ENCODE measurements around the gene MAP1LC3B.

The MAP1LC3B gene

DNA sequence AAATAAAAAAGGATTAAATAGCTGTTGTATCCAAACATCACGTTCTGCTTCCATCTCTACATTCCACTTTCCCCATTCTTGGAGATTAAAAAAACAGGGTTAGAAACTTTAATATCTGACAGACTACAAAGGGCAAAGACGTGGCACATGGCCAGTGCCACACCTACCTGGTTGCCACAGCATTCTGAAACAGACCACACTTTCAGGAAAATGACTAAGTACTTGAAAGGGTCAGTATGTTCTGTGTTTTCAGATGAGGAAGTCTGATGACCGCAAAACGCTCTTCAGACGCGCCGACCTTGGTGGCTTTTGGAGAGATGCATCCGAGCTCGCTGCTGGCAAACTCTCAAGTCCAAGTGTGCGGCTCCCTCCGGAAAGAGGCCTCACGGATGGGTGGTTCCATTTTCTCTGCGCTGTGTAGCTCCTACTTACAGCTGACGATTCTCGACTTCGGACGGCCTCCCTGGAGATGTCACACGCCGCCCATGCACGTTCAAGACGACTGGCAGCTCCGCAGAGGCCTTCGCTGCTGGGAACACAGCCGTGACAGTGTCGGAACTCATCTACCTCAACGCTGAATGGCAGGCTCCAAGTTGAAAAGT is 15.5 kb downstream of the MAP1LC3B start:
- in situ Hi-C loops (cut with HindIII; ENCODE audit: low sequenced_read_pairs) = no loop called here

DNA sequence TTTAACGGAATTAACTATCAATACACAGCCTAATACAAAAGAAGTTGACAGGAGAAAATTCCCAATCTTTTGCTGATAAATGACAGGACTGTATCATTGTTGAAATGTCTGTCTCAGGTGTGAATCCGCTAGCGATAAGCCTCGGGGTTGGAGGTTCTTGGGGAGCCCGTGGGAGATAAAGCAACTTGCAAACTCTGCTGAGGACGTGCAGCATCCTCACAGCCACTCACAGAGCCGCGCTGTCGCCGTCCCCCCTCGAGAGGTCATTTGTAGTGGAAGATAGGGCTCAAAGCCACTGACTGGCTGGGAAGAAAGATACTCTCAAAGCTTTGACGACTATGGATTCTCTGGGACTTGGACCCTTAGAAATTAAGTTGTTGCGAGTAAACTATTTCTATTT is 17.0 kb downstream of the MAP1LC3B start:
- in situ Hi-C loops (cut with HindIII; ENCODE audit: low sequenced_read_pairs) = no loop called here

DNA sequence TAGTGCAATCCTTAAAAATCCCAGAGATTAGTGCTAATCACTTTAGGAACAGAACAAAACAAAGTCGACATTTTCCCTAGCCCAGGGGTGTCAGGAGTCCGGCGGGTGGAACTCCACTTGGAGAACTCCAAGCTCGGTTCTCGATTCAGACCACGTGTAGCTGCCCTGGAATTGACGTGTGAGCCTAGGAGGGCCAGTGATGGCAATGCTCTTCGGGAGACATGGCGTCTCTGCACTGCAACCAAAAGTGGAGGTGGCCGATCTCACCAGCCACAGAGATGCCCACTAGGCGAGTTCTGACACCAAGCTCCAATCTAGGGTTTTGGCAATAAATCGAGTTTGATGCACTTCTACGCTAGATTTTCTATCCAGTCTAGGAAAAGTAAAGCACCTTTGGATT is 17.6 kb downstream of the MAP1LC3B start:
- in situ Hi-C loops (cut with HindIII; ENCODE audit: low sequenced_read_pairs) = no loop called here

DNA sequence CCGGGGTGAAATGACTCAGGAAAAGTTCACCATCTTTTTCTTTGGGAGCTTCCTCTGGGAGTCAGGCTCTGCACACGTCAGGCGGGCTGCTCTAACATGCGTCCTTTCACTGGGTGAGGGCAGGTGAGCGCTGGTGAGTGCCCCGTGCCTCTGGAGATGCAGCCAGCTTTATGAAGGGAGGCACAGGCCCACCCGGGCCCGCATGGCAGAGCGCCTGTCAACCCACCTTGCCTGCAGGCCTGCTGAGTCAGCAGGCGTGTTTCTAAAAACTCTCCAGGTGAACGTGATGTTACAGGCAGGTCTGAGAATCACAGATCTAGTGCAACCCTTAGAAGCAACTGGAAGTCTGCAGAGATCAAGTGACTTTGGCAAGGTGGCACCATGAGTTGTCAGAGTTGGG is 18.4 kb downstream of the MAP1LC3B start:
- in situ Hi-C loops (cut with HindIII; ENCODE audit: low sequenced_read_pairs) = no loop called here

DNA sequence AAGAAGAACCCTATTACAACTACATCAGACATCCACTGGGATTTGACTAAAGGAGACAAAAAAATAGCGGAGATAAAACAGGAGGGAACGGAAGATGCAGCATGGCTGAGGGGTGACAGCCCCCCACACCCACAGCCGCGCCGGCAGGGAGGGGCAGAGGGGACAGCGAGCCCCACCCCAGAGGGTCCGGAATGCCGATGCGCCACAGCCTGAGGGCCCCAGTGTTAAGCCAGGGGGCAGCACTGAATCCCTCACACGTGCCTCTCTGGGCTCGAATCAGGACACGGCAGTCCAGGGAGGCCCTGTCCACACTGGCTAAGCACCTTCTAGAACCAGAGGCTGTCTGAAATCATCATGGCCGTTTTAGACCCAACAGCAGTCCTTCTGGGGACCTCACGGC is 18.8 kb downstream of the MAP1LC3B start:
- in situ Hi-C loops (cut with HindIII; ENCODE audit: low sequenced_read_pairs) = no loop called here

DNA sequence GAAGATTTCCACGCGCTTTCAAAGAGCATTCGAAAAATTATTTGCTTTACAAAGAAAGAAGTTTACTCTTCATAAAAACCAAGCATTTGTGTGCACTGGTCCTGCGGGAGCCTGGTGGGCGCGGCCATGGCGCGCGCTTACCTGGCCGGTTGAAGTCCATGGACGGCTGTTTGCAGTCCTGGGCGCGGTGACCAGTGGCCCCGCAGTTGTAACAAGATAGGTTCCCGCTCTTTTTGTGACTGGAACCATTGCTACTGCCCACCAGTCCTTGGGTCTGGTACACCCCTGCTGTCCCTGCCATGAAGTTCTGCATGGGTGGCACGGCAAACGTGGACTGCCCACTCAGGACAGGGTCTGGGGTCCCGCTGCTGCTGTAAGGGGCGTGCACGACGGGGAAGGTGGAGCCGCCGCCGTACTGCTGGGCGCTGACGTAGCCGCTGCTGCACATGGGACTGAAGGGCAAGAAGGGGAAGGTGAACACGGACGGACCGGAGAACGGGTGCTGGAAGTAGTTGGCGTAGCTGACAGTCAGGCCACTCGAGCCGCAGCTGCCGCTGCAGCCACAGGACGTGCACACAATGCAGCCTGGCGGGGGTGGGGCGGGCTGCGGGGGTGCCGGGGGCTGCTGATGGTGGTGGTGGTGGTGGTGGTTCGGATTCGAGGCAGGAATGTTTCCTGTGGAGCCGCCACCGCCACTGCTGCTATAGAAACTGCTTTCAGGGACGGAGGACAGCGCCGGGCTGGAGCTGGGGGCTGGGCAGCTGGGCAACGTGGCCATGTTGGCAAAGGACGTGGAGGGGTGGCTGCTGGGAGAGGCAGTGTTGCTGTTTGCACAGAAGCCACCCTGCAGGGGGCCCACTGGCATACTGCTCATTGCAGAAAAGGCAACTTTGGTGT is 19.5 kb downstream of the MAP1LC3B start:
- in situ Hi-C loops (cut with HindIII; ENCODE audit: low sequenced_read_pairs) = no loop called here

DNA sequence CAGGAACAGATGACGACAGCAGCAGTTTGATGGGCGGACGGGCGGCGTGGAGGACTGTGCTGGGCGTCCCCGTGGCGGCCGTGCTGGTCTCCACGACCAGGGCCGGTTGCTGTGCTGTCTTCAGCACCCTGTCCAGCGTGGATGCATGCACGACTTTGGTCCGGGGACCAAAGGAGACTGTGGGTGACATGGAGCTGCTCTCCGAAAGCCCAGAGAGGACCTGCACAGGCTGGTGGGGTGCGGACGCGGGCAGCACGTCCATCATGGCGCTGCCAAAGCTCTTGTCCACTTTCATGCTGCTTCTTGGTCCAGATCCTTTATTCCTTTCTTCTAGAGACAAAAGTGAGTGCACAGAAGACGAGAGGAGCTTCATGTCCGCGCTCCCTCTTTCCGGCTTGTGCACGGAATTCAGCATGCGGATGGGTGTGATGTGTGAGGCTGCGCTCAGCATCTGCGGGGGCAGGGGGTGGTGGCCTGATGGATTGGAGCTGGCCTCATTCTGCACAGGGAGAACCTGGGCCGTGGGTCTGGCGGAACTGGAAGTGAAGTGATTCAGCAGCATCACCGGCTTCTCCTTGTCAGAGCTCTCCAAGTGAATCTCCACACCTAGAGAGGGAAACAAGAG is 20.3 kb downstream of the MAP1LC3B start:
- in situ Hi-C loops (cut with HindIII; ENCODE audit: low sequenced_read_pairs) = no loop called here

DNA sequence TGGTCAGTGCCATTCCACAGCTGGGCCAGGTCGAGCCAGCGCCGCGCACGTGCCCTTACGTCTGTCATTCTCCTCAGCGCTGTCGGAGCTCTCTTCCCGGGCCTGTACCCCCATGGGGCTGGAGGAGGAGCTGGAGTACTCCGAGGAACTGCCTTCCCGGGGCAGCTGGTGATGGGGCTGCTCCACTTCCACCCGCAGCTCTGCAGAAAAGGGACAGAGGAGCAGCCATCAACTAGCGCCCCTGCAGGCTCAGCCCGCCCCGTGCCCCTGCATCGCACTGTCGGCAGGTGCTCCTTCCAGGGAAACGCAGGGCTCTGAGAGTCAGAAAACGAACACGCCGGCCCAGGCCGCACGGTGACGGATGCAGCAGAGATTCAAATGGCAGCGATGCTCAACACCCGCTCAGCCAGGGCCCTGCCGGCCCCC is 20.9 kb downstream of the MAP1LC3B start:
- in situ Hi-C loops (cut with HindIII; ENCODE audit: low sequenced_read_pairs) = no loop called here

DNA sequence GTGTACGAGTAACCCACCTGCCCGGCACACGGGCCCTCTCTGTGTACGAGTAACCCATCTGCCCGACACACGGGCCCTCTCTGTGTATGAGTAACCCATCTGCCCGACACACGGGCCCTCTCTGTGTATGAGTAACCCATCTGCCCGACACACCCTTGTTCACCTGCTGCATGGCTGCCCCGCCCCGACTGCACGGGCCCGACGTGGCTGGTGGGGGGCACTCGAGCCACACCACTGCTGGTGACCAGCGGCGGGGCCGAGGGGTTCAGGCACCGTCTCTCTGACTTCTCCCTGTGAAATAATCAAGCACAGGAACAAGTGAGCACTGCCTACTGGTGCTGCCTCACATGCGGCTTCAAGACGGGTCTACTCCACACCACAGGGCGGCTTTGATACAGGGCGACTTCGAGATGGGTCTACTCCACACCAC is 22.1 kb downstream of the MAP1LC3B start:
- in situ Hi-C loops (cut with HindIII; ENCODE audit: low sequenced_read_pairs) = no loop called here

DNA sequence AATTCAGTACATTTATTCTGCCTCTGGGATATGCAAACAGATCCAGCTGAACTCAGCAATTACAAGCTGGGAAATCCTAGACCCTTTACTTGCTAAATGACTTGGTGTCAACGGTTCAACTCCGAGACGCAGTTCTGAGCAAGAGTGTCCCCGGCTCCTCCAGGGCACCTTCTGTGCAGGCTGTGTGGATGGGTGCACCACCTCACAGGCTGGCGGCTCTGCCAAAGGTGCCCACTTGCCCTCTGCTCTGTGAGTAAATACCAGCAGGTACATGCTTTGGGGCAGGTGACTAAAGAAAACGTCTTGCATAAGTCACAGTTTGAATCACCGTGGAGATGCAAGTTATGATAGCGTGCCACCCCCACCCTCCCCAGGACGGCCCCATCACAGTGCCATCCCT is 23.3 kb downstream of the MAP1LC3B start:
- in situ Hi-C loops (cut with HindIII; ENCODE audit: low sequenced_read_pairs) = no loop called here

DNA sequence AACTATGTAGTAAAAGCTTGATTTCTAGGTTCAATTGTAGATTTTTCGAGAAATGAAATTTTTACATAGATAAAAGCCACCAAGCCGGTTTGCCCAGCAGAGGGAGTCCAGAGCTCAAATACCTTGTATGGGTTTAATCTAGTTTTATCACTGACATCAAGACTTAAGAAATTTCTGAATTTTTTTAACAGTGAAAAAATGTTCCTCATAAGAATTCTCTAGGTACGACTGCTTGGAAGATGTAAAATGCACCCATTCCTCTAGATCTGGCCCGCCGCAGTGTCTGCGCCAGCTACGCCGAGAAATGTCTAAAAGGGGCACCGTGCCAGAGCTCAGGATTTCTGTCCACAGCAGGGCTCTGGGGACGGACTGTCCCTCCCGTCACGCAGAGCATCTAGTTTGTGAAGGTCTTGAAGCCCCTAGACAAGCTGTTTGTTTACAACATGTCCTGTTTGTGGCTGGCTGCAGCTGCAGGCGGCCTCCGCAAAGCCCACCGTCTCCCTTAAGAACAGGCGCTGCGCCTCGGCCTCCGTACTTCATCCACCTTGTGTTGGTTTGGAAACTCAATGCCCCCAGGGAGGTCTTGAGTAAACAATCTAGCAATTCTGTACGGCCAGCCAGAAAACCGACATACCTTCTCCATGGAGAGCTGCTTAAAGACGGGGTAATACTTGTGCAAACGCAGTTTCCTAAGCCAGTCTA is 24.8 kb downstream of the MAP1LC3B start:
- in situ Hi-C loops (cut with HindIII; ENCODE audit: low sequenced_read_pairs) = no loop called here

DNA sequence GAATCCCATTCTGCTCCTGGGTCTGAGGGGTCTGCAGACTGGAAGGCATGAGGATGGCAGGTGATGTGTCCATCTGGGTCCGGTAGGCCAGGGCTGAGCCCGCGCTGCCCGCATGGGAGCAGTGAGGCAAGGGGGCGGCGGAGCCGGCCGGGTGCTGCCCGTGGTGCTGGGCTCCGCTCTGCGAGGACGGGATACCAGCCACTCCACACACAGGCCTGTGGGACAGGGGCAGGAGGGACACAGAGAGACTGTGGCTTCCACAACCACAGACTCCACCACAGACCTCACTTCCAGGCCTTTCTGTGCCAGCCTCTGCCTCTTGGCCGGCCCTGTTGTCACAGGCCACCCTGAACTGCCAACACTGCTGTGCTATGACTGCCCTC is 25.4 kb downstream of the MAP1LC3B start:
- in situ Hi-C loops (cut with HindIII; ENCODE audit: low sequenced_read_pairs) = no loop called here

DNA sequence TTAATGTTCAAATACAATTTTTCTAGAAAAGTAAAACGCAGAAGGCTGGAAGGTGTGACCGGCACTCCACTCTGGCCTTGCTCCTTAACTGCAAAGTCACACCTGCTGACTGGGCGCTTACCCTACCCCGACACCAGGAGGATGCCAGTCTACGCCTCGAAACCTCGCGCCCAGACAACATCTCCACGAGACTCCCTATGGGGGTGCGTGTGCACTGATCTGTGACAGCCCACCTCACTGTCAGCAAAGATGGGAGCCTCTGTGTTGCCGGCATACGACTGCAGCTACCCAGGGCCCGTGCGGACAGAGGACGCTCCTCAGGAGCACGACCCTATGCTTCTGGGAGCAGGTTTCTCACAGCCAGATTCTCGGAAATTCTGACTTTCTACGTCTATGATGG is 26.1 kb downstream of the MAP1LC3B start:
- in situ Hi-C loops (cut with HindIII; ENCODE audit: low sequenced_read_pairs) = no loop called here

DNA sequence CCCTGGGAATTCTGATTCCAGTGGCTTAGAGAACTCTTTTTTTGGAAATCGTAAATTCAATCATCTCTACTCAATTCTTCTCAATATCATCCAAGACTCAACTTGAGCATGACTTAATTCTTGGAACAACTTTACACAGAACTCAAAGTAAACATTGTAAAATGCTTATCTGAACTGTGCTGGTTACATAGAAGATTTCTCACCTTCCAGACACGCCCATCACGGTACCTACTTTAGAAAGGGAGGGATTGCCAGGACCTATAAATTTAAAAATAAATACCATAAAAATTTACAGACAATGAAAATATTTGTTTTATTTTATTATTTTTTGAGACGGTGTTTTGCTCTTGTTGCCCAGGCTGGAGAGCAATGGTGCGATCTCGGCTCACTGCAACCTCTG is 26.5 kb downstream of the MAP1LC3B start:
- in situ Hi-C loops (cut with HindIII; ENCODE audit: low sequenced_read_pairs) = no loop called here

DNA sequence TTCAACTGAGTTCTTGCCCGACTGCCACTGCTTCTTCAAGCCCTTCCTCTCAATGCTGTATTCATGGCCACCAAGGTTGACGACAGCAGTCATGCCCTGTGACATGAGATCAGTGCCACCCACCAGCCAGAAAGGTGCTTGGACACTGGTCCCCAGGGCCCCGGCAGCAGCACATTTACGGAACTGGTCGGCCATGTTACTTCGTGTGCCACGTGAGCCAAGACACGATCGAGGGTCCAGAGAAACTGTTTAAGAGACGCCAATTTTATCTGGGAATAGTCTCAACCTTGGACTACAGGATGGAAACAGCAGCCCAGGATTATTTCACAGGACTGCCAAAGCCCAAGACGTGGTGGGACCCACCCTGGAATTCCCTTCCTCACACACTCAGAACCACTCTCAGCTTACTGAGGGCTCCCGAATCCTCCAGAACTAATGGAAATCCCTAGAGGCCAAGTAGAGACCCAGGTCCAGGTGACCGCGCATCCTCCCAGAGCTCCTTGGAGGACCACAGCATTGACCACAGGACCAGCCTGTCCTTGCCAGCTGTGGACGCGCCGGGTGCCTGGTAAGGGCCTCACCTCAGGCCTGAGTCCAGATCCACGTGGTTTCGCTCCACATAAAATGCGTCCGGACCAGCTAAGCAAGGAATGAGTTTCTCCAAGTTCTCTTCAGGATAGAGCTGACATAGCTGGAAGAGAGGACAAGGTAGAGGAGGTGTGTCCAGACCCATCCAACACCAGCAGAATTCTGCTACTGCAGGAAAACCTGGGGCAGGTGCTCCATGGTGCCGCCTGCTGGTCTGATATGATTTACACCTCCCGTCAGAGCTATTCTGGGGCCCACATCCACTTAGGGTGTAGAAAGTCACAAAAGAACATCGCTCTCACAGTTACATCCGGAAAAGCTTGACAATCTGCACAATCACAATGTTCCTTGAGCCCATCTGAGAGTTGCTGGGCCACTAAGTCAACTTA is 28.2 kb downstream of the MAP1LC3B start:
- in situ Hi-C loops (cut with HindIII; ENCODE audit: low sequenced_read_pairs) = no loop called here

DNA sequence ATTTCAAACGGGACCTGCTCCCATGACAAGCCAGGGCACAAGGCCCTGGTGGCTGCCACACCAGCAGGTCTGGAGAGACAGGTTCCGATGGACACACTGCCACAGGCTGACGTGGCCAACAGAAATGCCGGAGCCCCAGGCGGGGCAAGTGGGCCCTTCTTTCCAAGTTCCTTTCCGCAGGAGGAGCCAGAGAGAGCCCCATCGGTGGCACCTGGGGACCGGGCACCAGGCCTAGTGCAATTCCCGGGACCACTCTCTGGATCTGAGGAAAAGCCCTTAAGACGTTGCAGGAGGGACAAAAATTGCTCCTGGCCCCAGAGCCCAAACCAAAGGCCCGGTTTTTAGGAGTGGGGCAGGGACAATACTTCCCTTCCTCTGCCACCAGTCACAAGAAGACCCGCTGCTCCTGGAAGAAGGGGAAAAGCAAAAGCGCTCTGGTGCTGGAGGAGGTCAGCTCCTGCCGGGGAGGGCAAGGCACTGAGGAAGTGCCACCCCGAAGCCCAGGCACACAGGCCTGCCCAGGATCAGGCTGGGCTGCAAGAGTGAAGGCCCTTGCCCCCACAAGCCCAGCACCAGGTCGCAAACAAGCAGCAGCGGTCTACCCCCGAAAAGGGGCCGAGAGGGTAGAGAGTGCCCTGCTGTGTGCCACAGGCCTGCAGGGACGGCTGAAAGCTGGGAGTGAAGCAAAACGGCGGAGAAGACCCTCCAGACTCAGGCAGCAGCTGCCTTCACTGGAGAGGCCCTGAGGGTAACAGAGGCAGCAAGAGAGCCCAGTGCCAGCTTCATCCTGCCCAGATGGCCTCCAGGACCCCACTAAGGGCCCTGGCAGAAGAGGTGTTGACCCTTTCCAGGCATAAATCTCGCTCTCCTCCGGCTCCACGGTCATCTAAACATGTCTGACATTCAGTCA is 29.1 kb downstream of the MAP1LC3B start:
- in situ Hi-C loops (cut with HindIII; ENCODE audit: low sequenced_read_pairs) = no loop called here

DNA sequence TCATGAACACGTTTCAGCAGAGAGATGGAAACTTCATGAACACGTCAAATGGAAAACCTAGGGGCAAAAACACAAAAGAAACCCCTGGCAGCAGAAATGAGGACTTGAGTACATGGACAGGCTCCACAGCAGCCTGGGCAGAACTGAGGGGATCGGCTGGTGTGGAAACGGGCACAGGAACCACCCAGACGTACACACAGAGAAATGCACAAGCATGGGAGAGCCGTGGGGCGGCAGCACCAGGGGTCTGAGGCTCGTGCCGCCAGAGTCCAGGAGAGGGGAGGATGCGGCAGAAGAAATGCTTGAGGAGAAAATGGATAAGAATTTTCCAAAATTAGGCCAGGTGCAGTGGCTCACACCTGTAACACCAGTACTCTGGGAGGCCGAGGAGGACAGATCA is 30.0 kb downstream of the MAP1LC3B start:
- in situ Hi-C loops (cut with HindIII; ENCODE audit: low sequenced_read_pairs) = no loop called here

DNA sequence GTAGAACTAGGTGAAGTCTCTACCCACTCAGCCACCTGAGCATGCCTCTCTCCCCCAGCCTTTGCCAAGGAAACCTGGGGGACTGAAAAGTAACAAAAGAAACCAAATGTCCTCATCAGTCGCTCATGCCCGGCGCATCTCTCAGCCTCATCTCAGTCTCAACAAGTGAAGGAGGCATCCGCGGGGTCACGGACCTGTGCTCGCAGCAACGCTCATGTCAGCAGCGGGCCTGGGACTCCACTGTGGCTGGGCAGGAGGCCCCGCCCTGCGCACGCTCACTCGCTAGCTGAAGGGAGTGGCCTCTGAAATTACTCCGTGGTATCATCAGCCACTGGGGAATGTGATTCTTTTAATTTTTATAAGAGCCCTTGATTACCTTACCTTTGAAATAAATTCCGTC is 31.3 kb downstream of the MAP1LC3B start:
- in situ Hi-C loops (cut with HindIII; ENCODE audit: low sequenced_read_pairs) = no loop called here

DNA sequence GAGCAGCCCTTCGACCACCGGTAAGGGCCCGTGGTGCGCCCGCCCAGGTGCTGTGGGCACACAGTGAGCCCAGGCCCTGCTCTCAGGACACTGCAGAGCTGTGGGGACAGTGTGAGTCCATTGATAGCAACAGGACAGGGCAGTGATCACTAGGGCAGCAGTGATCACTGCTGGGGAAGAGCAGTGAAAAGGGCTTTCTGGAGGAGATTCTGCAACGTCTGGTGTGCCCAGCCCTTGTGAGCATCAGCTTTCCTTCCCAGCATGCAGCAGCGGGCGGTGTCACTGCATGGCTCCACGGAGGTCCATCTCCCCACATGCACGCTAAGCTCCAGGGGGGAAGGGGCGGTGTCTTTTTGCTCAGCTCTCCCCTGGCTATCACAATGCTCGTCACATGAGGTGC is 32.1 kb downstream of the MAP1LC3B start:
- in situ Hi-C loops (cut with HindIII; ENCODE audit: low sequenced_read_pairs) = no loop called here

Measured in DLD1 (cell line).